PC-3 (cell line): ENCODE data around the gene AICDA. TPM values are rescaled to one million over a fixed set of nuclear protein-coding genes. Genes with fewer than 3 reads are reported as not detected.

Source experiments
- ATAC-seq: fragments of 200-7000 bp; cut with Tn5 transposase; 2 replicates; pipeline ENCODE4 v1.9.1; 2020; ENCODE audit warnings: mild to moderate bottlenecking, moderate library complexity
- Bru-seq: library from RNA; stranded (reverse); fragments of 400-500 nt; gene quantifications from one replicate; lab custom pipeline; 2021; lab: Mats Ljungman, UMichigan
- BruChase-seq, 2 experiments: library from RNA; stranded (reverse); fragments of 400-500 nt; gene quantifications; one replicate each; lab custom pipeline; 2021; lab: Mats Ljungman, UMichigan
- BruUV-seq: library from RNA; stranded (reverse); fragments of 400-500 nt; replicated peaks from 2 replicates; lab custom pipeline; 2021; lab: Mats Ljungman, UMichigan
- CTCF ChIA-PET: fragments of 300-600 bp; sonication (Branson Sonifier 250); formaldehyde crosslinking; loops from one replicate; lab custom pipeline; 2022; ENCODE audit warnings: antibody characterized with exemption; lab: Charles Lee
- POLR2A ChIA-PET: fragments of 300-600 bp; sonication (Branson Sonifier 250); formaldehyde crosslinking; loops from one replicate; lab custom pipeline; 2022; ENCODE audit warnings: antibody characterized with exemption; ENCODE audit not compliant: unreplicated experiment; lab: Charles Lee
- DNase-seq: peaks from one replicate; pipeline ENCODE4 v3.0.0-alpha.2; 2015
- H2AFZ ChIP-seq: fragments of 300-600 bp; sonication (generic); 2 replicates; pipeline ENCODE4 v1.6.0; 2016; ENCODE audit warnings: antibody characterized with exemption, low read length
- H3F3A ChIP-seq: fragments of 300-600 bp; sonication (generic); one replicate; pipeline ENCODE4 v1.6.0; 2017; ENCODE audit warnings: antibody characterized with exemption, low read length, control low read depth, mild to moderate bottlenecking; ENCODE audit not compliant: unreplicated experiment
- H3K27ac ChIP-seq: fragments of 300-600 bp; sonication (generic); 2 replicates; pipeline ENCODE4 v1.5.1; 2016; ENCODE audit warnings: mild to moderate bottlenecking, low read length
- H3K27me3 ChIP-seq: fragments of 300-600 bp; sonication (generic); 2 replicates; pipeline ENCODE4 v1.6.1; 2016; ENCODE audit warnings: low read length, mixed read lengths
- H3K36me3 ChIP-seq: fragments of 300-600 bp; sonication (generic); 2 replicates; pipeline ENCODE4 v1.6.1; 2016; ENCODE audit warnings: low read depth, mixed run types, low read length, mixed read lengths
- H3K4me1 ChIP-seq: fragments of 300-600 bp; sonication (generic); 2 replicates; pipeline ENCODE4 v1.5.1; 2016; ENCODE audit warnings: low read length; ENCODE audit not compliant: insufficient read depth
- H3K4me2 ChIP-seq: fragments of 300-600 bp; sonication (generic); 2 replicates; pipeline ENCODE4 v1.6.0; 2016; ENCODE audit warnings: low read length
- H3K4me3 ChIP-seq: fragments of 300-600 bp; sonication (generic); 2 replicates; pipeline ENCODE4 v1.5.1; 2016; ENCODE audit warnings: mild to moderate bottlenecking, low read length, mixed read lengths
- H3K79me2 ChIP-seq: fragments of 300-600 bp; sonication (generic); 2 replicates; pipeline ENCODE4 v1.6.1; 2017; ENCODE audit warnings: low read length, mixed read lengths
- H3K9ac ChIP-seq: fragments of 300-600 bp; sonication (generic); 2 replicates; pipeline ENCODE4 v1.6.0; 2016; ENCODE audit warnings: mild to moderate bottlenecking, low read length
- H3K9me2 ChIP-seq: fragments of 300-600 bp; sonication (generic); replicated peaks from 2 replicates; pipeline ENCODE4 v1.6.1; 2016; ENCODE audit warnings: mixed run types, low read length, mixed read lengths
- H3K9me3 ChIP-seq: fragments of 300-600 bp; sonication (generic); 2 replicates; pipeline ENCODE4 v1.6.1; 2016; ENCODE audit warnings: low read length, mixed read lengths
- H4K20me1 ChIP-seq: fragments of 300-600 bp; sonication (generic); 2 replicates; pipeline ENCODE4 v1.6.1; 2016; ENCODE audit warnings: low read length, mixed read lengths
- EZH2 ChIP-seq: fragments of 300-600 bp; sonication (generic); IDR thresholded peaks from one replicate; pipeline ENCODE4 v1.6.1; 2017; ENCODE audit warnings: antibody characterized with exemption, mild to moderate bottlenecking, low read length; ENCODE audit not compliant: unreplicated experiment
- EZH2phosphoT487 ChIP-seq: fragments of 300-600 bp; sonication (generic); IDR thresholded peaks from 2 replicates; pipeline ENCODE4 v1.6.1; 2018; ENCODE audit warnings: mild to moderate bottlenecking, antibody characterized with exemption, low read length, borderline replicate concordance
- intact Hi-C: fragments of 100-400 bp; cut with micrococcal nuclease; formaldehyde crosslinking; loops from 2 replicates; pipeline ENCODE4 v1.9.0; 2023
- long read RNA-seq: library from polyadenylated mRNA; unstranded; transcript quantifications from one replicate; pipeline ENCODE4 v2.0.0, GENCODE V29; 2021; ENCODE audit not compliant: unreplicated experiment
- total RNA-seq: library from RNA; depleted of rRNA; stranded (reverse); fragments of >200 nt; gene quantifications from 2 replicates; pipeline ENCODE4 v1.2.3, GENCODE V29; 2014; rRNA removed
- TF ChIP-seq, protein P1 (sequence below): fragments of 300-600 bp; sonication (generic); conservative IDR thresholded peaks from 2 replicates; pipeline ENCODE4 v1.5.1; 2017; ENCODE audit warnings: antibody characterized with exemption, low read depth, mild to moderate bottlenecking, low read length

AICDA gene
- total RNA-seq, result not detected in 2 replicates
- Bru-seq, nascent RNA, result not detected
- not detected for BruChase-seq, experiment 1, labeled RNA remaining after a 6-hour chase
- BruChase-seq, experiment 2, labeled RNA remaining after a 2-hour chase, result not detected
- long read RNA-seq, result 0 reads

GRCh38 chr12:8612629-8613028, at the start of gene AICDA:
AICDA (minus strand) TSS chr12:8612859; CDS start chr12:8612767, 92 bp downstream.
- H3K79me2 ChIP-seq, result no peaks in the 10 kb centered on the region
- H3K27ac ChIP-seq, result no peak within 1 kb of the TSS
- no peaks in the 10 kb centered on the region for H3K36me3 ChIP-seq
- no peaks in the 10 kb centered on the region for H3F3A ChIP-seq
- H3K9ac ChIP-seq, result no peak within 1 kb of the TSS
- DNase-seq (no peak), ATAC-seq (no peak)
- intact Hi-C loops, result no loop called here
- no peak within 1 kb of the TSS for H3K4me3 ChIP-seq
- no peak within 1 kb of the TSS for H3K4me2 ChIP-seq
- no peak within 1 kb of the TSS for H2AFZ ChIP-seq
- no peaks in the 10 kb centered on the region for H3K9me2 ChIP-seq
- CTCF ChIA-PET, result no interaction called here
- BruUV-seq, result no TSS peak
- no peak for TF ChIP-seq EZH2
- TF ChIP-seq, protein P1, sequence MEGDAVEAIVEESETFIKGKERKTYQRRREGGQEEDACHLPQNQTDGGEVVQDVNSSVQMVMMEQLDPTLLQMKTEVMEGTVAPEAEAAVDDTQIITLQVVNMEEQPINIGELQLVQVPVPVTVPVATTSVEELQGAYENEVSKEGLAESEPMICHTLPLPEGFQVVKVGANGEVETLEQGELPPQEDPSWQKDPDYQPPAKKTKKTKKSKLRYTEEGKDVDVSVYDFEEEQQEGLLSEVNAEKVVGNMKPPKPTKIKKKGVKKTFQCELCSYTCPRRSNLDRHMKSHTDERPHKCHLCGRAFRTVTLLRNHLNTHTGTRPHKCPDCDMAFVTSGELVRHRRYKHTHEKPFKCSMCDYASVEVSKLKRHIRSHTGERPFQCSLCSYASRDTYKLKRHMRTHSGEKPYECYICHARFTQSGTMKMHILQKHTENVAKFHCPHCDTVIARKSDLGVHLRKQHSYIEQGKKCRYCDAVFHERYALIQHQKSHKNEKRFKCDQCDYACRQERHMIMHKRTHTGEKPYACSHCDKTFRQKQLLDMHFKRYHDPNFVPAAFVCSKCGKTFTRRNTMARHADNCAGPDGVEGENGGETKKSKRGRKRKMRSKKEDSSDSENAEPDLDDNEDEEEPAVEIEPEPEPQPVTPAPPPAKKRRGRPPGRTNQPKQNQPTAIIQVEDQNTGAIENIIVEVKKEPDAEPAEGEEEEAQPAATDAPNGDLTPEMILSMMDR, result no peak
- TF ChIP-seq EZH2phosphoT487, result no peak
- H4K20me1 ChIP-seq, result no peaks in the 10 kb centered on the region
- H3K4me1 ChIP-seq, result no peaks in the 10 kb centered on the region
- POLR2A ChIA-PET, result no interaction called here
- H3K9me3 ChIP-seq, result no peaks in the 10 kb centered on the region
- 0 out of 2 replicates have a peak, but pooled peaks cover under 1% of the 10 kb centered on the region for H3K27me3 ChIP-seq

GRCh38 chr12:8661751-8662150, 49.1 kb upstream of the AICDA start:
- no peaks in the 10 kb centered on the region for H3K79me2 ChIP-seq
- H3K9ac ChIP-seq, result no peak overlapping the region
- ATAC-seq (no peak), DNase-seq (no peak)
- TF ChIP-seq, protein P1, result no peak
- TF ChIP-seq EZH2phosphoT487 (no peak), EZH2 (no peak)
- ChIA-PET POLR2A (no interaction called here), CTCF (no interaction called here)
- H3K4me1 ChIP-seq, result no peaks in the 10 kb centered on the region
- no peak overlapping the region for H3K27ac ChIP-seq
- H3K9me3 ChIP-seq, result no peaks in the 10 kb centered on the region
- no peaks in the 10 kb centered on the region for H3F3A ChIP-seq
- intact Hi-C loops, result no loop called here
- no TSS peak for BruUV-seq
- H2AFZ ChIP-seq, result no peak overlapping the region
- H3K4me2 ChIP-seq, result no peak overlapping the region
- H3K27me3 ChIP-seq, result peaks cover 22% of the 10 kb centered on the region
- no peaks in the 10 kb centered on the region for H4K20me1 ChIP-seq
- no peak overlapping the region for H3K4me3 ChIP-seq
- H3K36me3 ChIP-seq, result no peaks in the 10 kb centered on the region
- H3K9me2 ChIP-seq, result no peaks in the 10 kb centered on the region

DNA sequence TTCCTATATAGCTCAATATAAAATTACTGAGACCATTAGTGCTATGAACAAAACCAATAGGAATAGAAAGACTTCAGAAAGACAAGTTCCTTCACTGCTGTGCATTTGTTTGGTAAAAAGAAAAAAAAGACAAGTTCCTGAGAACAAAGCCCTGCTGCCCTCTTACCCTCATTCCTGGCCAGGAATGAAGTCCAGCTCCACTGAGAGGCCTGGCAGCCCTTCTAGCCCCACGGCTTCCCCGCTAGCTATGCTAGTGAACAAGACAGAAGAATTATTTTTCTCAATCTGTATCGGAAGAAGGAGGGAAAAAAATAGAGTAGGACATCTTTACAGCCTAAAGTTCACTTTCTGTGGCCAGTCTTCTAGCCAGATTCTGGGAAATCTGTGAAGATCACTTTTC, 48.4 kb upstream of the AICDA start:
- ChIA-PET CTCF (no interaction called here), POLR2A (no interaction called here)
- H2AFZ ChIP-seq, result no peak overlapping the region

More for the DNA sequence above, 48.4 kb upstream of the AICDA start:
- no TSS peak for BruUV-seq
- Histone ChIP-seq H3K27me3 (peaks cover 22% of the 10 kb centered on the region), H3K36me3 (no peaks in the 10 kb centered on the region), H4K20me1 (no peaks in the 10 kb centered on the region), H3K9ac (no peak overlapping the region), H3K9me3 (no peaks in the 10 kb centered on the region), H3K4me1 (no peaks in the 10 kb centered on the region), H3K4me3 (no peak overlapping the region), H3K27ac (no peak overlapping the region), H3K79me2 (no peaks in the 10 kb centered on the region), H3K4me2 (no peak overlapping the region), H3K9me2 (no peaks in the 10 kb centered on the region), H3F3A (no peaks in the 10 kb centered on the region)
- DNase-seq (no peak), ATAC-seq (no peak)
- TF ChIP-seq EZH2phosphoT487, result no peak
- TF ChIP-seq EZH2, result no peak
- TF ChIP-seq, protein P1, result no peak
- intact Hi-C loops, result no loop called here
